H1 (cell line): ENCODE measurements around the gene CGRRF1.

Experiments used
- BRCA1 ChIP-seq: IDR thresholded peaks from 2 replicates; pipeline ENCODE4 v1.6.1; 2012; ENCODE audit warnings: low read depth, low read length, improper control_type of control experiment
- CEBPB ChIP-seq: IDR thresholded peaks from 2 replicates; pipeline ENCODE4 v1.6.1; 2012; ENCODE audit warnings: low read depth, low read length
- CREB1 ChIP-seq: IDR thresholded peaks from 2 replicates; pipeline ENCODE4 v1.6.1; 2012; ENCODE audit warnings: inconsistent platforms
- POLR2AphosphoS5 ChIP-seq: IDR thresholded peaks from 2 replicates; pipeline ENCODE4 v1.6.1; 2011; ENCODE audit warnings: low read depth, low read length
- RFX5 ChIP-seq: IDR thresholded peaks from 2 replicates; pipeline ENCODE4 v1.6.1; 2011; ENCODE audit warnings: low read depth, low read length, improper control_type of control experiment, borderline replicate concordance
- SIRT6 ChIP-seq: IDR thresholded peaks from one replicate; pipeline ENCODE4 v1.7.1; 2012; ENCODE audit warnings: low read length, inconsistent platforms
- SP1 ChIP-seq: IDR thresholded peaks from 2 replicates; pipeline ENCODE4 v1.6.1; 2011; ENCODE audit warnings: low read depth, low read length
- SP4 ChIP-seq: IDR thresholded peaks from 2 replicates; pipeline ENCODE4 v1.6.1; 2012; ENCODE audit warnings: low read length, inconsistent platforms
- YY1 ChIP-seq: IDR thresholded peaks from 2 replicates; pipeline ENCODE4 v1.6.1; 2011; ENCODE audit warnings: low read depth, mild to moderate bottlenecking, low read length
- TF ChIP-seq, protein P1 (sequence below), 3 experiments: IDR thresholded peaks; 1 replicate in 2 of 3; 2 replicates in 1 of 3; pipeline versions ENCODE4 v1.5.1 to v1.6.1; 2011; ENCODE audit warnings: low read length in 3 of 3, mild to moderate bottlenecking in 3 of 3, inconsistent platforms in 2 of 3, low read depth in 1 of 3, moderate library complexity in 1 of 3; ENCODE audit not compliant: insufficient read depth in 1 of 3; ENCODE audit errors: control extremely low read depth in 1 of 3

DNA sequence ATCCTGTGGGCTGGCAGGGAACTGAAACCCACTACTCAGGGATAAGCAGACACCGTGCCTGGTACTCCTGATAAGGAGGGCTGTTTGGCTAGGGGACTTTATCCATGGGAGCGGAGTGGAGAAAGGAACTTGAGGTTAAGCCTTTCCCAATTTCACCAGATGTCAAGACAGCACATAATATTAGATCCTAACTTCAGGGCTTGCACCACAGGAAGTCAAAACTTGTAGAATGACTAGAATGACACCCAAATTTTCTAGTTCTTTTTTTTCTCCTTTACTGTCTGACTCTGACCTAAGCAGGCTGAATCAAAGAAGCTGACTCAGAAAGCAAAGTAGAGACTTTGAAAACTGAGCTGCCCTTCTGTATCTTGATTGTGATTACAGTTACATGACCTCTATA lies 7.1 kb upstream of the CGRRF1 start:
- TF ChIP-seq, protein P1, sequence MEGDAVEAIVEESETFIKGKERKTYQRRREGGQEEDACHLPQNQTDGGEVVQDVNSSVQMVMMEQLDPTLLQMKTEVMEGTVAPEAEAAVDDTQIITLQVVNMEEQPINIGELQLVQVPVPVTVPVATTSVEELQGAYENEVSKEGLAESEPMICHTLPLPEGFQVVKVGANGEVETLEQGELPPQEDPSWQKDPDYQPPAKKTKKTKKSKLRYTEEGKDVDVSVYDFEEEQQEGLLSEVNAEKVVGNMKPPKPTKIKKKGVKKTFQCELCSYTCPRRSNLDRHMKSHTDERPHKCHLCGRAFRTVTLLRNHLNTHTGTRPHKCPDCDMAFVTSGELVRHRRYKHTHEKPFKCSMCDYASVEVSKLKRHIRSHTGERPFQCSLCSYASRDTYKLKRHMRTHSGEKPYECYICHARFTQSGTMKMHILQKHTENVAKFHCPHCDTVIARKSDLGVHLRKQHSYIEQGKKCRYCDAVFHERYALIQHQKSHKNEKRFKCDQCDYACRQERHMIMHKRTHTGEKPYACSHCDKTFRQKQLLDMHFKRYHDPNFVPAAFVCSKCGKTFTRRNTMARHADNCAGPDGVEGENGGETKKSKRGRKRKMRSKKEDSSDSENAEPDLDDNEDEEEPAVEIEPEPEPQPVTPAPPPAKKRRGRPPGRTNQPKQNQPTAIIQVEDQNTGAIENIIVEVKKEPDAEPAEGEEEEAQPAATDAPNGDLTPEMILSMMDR (IDR thresholded peaks at IDR 0.05; ENCODE audit: control extremely low read depth in 1 of 3, insufficient read depth in 1 of 3, low read depth in 1 of 3, low read length in 3 of 3) = no peak
- TF ChIP-seq SP1 = no peak
- TF ChIP-seq SIRT6 = no peak
- TF ChIP-seq RFX5 = no peak
- TF ChIP-seq CREB1 = no peak
- TF ChIP-seq SP4 = no peak
- no peak for TF ChIP-seq YY1
- no peak for TF ChIP-seq BRCA1
- TF ChIP-seq POLR2AphosphoS5 = no peak
- TF ChIP-seq CEBPB = no peak
